Measurements from ENCODE around the gene TP53BP2. TPM values are rescaled to one million over a fixed set of nuclear protein-coding genes. Genes with fewer than 3 reads are reported as not detected.
A peak's percentile ranks its signal among the peaks of the same experiment; 100 is the strongest.
"Not testable (repeated sequence)": the region's sequence is repeated elsewhere in the genome, so short reads cannot be mapped to it uniquely, and the experiment has no call there.

Gene TP53BP2
- 10 to 100 TPM; 13.7 to 46.4 (median 19.0) TPM for total RNA-seq
- long read RNA-seq, partial matches to known transcripts = 1 of 1 reads
- long read RNA-seq, other reads (novel, unspliced or antisense) = 0 of 1 reads

- DNase-seq = peak; percentile 92 to 94 (median 93)
- TF ChIP-seq POLR2A (IDR thresholded peaks at IDR 0.05) = peak; percentile 95
- TF ChIP-seq, protein P1, sequence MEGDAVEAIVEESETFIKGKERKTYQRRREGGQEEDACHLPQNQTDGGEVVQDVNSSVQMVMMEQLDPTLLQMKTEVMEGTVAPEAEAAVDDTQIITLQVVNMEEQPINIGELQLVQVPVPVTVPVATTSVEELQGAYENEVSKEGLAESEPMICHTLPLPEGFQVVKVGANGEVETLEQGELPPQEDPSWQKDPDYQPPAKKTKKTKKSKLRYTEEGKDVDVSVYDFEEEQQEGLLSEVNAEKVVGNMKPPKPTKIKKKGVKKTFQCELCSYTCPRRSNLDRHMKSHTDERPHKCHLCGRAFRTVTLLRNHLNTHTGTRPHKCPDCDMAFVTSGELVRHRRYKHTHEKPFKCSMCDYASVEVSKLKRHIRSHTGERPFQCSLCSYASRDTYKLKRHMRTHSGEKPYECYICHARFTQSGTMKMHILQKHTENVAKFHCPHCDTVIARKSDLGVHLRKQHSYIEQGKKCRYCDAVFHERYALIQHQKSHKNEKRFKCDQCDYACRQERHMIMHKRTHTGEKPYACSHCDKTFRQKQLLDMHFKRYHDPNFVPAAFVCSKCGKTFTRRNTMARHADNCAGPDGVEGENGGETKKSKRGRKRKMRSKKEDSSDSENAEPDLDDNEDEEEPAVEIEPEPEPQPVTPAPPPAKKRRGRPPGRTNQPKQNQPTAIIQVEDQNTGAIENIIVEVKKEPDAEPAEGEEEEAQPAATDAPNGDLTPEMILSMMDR (IDR thresholded peaks at IDR 0.05) = peak; percentile 64 to 74 (median 69)
- Histone ChIP-seq H3K27me3 (no peaks in the 10 kb centered on the region), H3K4me1 (peaks cover 0 to 28% (median 1%) of the 10 kb centered on the region in 4 donors), H3K27ac (peak within 1 kb of the TSS; percentile 98 to 99 (median 99)), H3K9me3 (no peaks in the 10 kb centered on the region), H3K36me3 (no peaks in the 10 kb centered on the region), H3K4me3 (peak within 1 kb of the TSS; percentile 71 to 77 (median 76))
- under 1% methylated on average over 24 of the region's 107 CpGs for WGBS (ENCODE audit: insufficient coverage, low coverage, low lambda C conversion rate, missing lambda C conversion rate)
- intact Hi-C loops (cut with DNase I) = no loop called here
- peak; percentile 87 to 94 (median 92) for ATAC-seq
Observed at GRCh38 chr1:223845810-223846682, at the start of gene TP53BP2. TSS of gene TP53BP2 (minus strand) at chr1:223845947. CDS start at chr1:223845680, 267 bp downstream.

DNA sequence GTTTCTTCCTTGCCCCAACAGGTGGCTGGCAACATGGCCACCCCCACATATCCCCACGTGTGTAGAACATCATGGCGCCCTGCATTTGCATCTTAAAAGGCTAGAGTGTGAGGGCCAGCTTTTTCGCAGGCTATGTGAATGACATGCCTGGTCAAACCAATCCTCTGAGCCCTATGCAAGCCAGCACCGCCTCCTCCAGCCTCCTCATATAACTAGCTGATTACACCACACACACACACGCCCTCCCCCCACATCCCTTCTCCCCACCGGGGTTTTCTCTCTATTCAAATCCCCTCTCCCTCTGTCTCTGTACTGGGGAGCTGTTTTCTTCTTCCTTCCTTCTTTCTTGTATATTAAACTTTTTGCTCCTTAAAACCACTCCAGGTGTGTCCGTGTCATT is 44.7 kb upstream of the TP53BP2 start:
- ATAC-seq; intact Hi-C loops (cut with DNase I); H3K36me3 ChIP-seq; H3K4me3 ChIP-seq; H3K9me3 ChIP-seq; DNase-seq; H3K27me3 ChIP-seq: not testable (repeated sequence)
- Histone ChIP-seq H3K4me1 (peaks cover 0 to 26% (median 12%) of the 10 kb centered on the region in 4 donors), H3K27ac (peak overlapping the region in 1 of 3 donors; percentile 53)
- 65% methylated on average over 3 of the region's 7 CpGs for WGBS (ENCODE audit: insufficient coverage, low coverage, low lambda C conversion rate, missing lambda C conversion rate)

DNA sequence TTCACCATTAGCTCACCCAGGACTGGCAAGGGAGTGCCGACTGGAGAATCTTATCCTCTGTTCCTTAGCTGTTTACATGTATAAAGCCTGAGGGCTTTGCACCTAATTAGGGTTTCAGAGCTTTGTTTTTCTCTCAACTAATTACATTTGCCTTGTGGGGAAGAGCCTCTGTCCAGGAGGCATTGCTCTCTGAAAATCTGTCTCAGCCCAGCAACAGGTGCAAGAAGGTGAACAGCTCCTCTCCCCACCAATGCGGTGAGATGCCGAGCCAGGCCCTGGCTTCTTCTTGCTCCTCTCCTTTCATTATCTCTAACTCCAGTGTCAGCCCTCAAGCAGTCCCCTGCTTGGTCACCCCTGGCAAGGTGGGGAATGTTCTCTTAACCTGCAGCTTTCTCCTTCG is 43.6 kb upstream of the TP53BP2 start:
- H3K27me3 ChIP-seq; H3K4me3 ChIP-seq; DNase-seq; intact Hi-C loops (cut with DNase I); H3K9me3 ChIP-seq; H3K36me3 ChIP-seq; ATAC-seq: not testable (repeated sequence)
- Histone ChIP-seq H3K27ac (peak overlapping the region in 2 of 3 donors; percentile 57 to 74), H3K4me1 (peaks cover 0 to 31% (median 12%) of the 10 kb centered on the region in 4 donors)
- WGBS (ENCODE audit: insufficient coverage, low coverage, low lambda C conversion rate, missing lambda C conversion rate) = 85% methylated on average over 3 of the region's 4 CpGs

DNA sequence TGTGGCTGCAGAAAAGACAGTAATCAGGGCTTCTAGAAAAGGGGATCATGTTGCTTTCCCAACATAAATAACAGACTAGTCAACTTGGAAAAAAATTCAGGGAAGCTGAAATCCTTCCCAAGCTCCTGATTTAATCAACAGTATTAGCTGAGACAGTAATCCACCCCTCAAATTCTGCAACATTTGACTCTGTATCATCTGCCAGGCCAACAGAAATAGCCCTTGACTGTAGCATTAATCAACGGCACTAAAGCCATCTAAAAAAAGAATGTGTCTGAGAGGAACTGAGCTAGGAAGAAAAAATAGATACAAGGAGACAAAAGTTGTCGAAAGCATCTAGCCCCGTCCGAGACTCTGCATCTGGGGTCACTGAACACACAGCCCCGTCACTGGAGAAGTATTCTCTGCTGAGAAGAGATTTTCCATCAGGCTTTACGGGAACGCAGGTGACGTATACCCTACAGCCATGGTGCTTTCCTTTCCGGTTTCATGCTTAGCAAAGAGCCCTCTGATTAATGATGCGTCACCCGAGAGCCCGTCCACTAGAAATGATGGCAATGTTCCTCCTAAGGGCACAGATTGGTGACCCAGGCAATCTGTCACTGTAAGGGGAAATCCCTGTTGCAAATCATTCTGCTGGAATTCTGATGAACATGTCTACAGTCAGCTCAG is 42.1 kb upstream of the TP53BP2 start:
- Histone ChIP-seq H3K27me3 (no peaks in the 10 kb centered on the region), H3K36me3 (no peaks in the 10 kb centered on the region), H3K9me3 (no peaks in the 10 kb centered on the region), H3K4me1 (peaks cover 0 to 31% (median 12%) of the 10 kb centered on the region in 4 donors), H3K27ac (peak overlapping the region in 2 of 3 donors; percentile 57 to 76), H3K4me3 (no peak overlapping the region)
- peak in 2 of 4 donors; percentile 5 to 72 for ATAC-seq
- peak in 1 of 3 donors; percentile 28 for DNase-seq
- 64% methylated on average over 10 of the region's 12 CpGs for WGBS (ENCODE audit: insufficient coverage, low coverage, low lambda C conversion rate, missing lambda C conversion rate)
- intact Hi-C loops (cut with DNase I) = no loop called here
- peak; percentile 6 for TF ChIP-seq POLR2A (IDR thresholded peaks at IDR 0.05)
- TF ChIP-seq, protein P1 (IDR thresholded peaks at IDR 0.05) = no peak

GRCh38 chr1:223886516-223886921 is 40.8 kb upstream of the TP53BP2 start:
- TF ChIP-seq, protein P1 (IDR thresholded peaks at IDR 0.05) = peak in 1 of 4 donors; percentile 8
- peak; percentile 32 for TF ChIP-seq POLR2A (IDR thresholded peaks at IDR 0.05)
- Histone ChIP-seq H3K4me3 (no peak overlapping the region), H3K27ac (peak overlapping the region; percentile 63 to 89 (median 83)), H3K4me1 (peaks cover 0 to 31% (median 12%) of the 10 kb centered on the region in 4 donors), H3K9me3 (no peaks in the 10 kb centered on the region), H3K27me3 (no peaks in the 10 kb centered on the region), H3K36me3 (no peaks in the 10 kb centered on the region)
- intact Hi-C loops (cut with DNase I) = no loop called here
- DNase-seq (peak; percentile 41 to 82 (median 73)), ATAC-seq (peak; percentile 88 to 98 (median 95))
- WGBS (ENCODE audit: insufficient coverage, low coverage, low lambda C conversion rate, missing lambda C conversion rate) = 16% methylated on average over 4 of the region's 4 CpGs
